Panc1 (cell line): ENCODE results near the gene NUP133. TPM values are rescaled to one million over a fixed set of nuclear protein-coding genes. Genes with fewer than 3 reads are reported as not detected.

ENCODE experiments used
- ATAC-seq: fragments of 200-7000 bp; cut with Tn5 transposase; 2 replicates; pipeline ENCODE4 v1.9.1; 2020; ENCODE audit warnings: mild to moderate bottlenecking, moderate library complexity
- BruUV-seq: library from RNA; stranded (reverse); fragments of 400-500 nt; replicated peaks from 2 replicates; lab custom pipeline; 2021; lab: Mats Ljungman, UMichigan
- CTCF ChIA-PET: fragments of 300-600 bp; sonication (Branson Sonifier 250); formaldehyde crosslinking; loops from one replicate; lab custom pipeline; 2022; ENCODE audit warnings: antibody characterized with exemption; lab: Charles Lee
- POLR2A ChIA-PET: fragments of 300-600 bp; sonication (Branson Sonifier 250); formaldehyde crosslinking; loops from one replicate; lab custom pipeline; 2022; ENCODE audit warnings: antibody characterized with exemption; lab: Charles Lee
- DNase-seq: peaks from one replicate; pipeline ENCODE4 v3.0.0-alpha.2; 2010; ENCODE audit warnings: low read depth, low spot score
- H3K27ac ChIP-seq: 2 replicates; pipeline ENCODE4 v1.5.1; 2011; ENCODE audit warnings: mild to moderate bottlenecking, low read length, inconsistent platforms
- H3K27me3 ChIP-seq: fragments of 200-500 bp; sonication (Bioruptor generic); 2 replicates; pipeline ENCODE4 v1.6.0; 2014; ENCODE audit warnings: low read length, inconsistent platforms; ENCODE audit not compliant: control insufficient read depth, insufficient read depth
- H3K36me3 ChIP-seq: fragments of 200-500 bp; sonication (Bioruptor generic); 2 replicates; pipeline ENCODE4 v1.5.1; 2014; ENCODE audit warnings: inconsistent platforms, mild to moderate bottlenecking, low read length, moderate library complexity; ENCODE audit not compliant: control insufficient read depth, insufficient read depth
- H3K4me1 ChIP-seq: 2 replicates; pipeline ENCODE4 v1.5.1; 2011; ENCODE audit warnings: inconsistent platforms, mild to moderate bottlenecking, low read length, moderate library complexity; ENCODE audit not compliant: control insufficient read depth, insufficient read depth
- H3K4me3 ChIP-seq, 2 experiments: 2 replicates each; pipeline ENCODE4 v1.5.1; 2011 to 2012; ENCODE audit warnings: low read depth in 2 of 2, low read length in 2 of 2, mild to moderate bottlenecking in 2 of 2, inconsistent platforms in 1 of 2, moderate library complexity in 1 of 2
- H3K9me3 ChIP-seq: fragments of 200-500 bp; sonication (Bioruptor generic); 2 replicates; pipeline ENCODE4 v1.5.1; 2014; ENCODE audit warnings: low read depth, mild to moderate bottlenecking, inconsistent platforms, low read length, moderate library complexity; ENCODE audit not compliant: control insufficient read depth, insufficient read depth
- CTCF ChIP-seq: fragments of 450-650 bp; IDR thresholded peaks from 2 replicates; pipeline ENCODE4 v1.5.1; 2017; ENCODE audit warnings: mild to moderate bottlenecking
- POLR2AphosphoS5 ChIP-seq: IDR thresholded peaks from 2 replicates; pipeline ENCODE4 v1.6.1; 2012; ENCODE audit warnings: mild to moderate bottlenecking, low read depth, low read length, moderate library complexity
- REST ChIP-seq, 2 experiments: IDR thresholded peaks; 2 replicates each; pipeline ENCODE4 v1.6.1; 2011 to 2012; ENCODE audit warnings: low read depth in 2 of 2, control low read depth in 1 of 2, low read length in 1 of 2, mild to moderate bottlenecking in 1 of 2, moderate library complexity in 1 of 2; ENCODE audit not compliant: insufficient read depth in 1 of 2
- SIN3A ChIP-seq: IDR thresholded peaks from 2 replicates; pipeline ENCODE4 v1.6.1; 2012; ENCODE audit warnings: low read depth, mild to moderate bottlenecking, low read length, moderate library complexity, borderline replicate concordance; ENCODE audit not compliant: insufficient read depth
- TCF7L2 ChIP-seq: IDR thresholded peaks from 2 replicates; pipeline ENCODE4 v1.6.1; 2011; ENCODE audit warnings: mild to moderate bottlenecking, low read depth, low read length, inconsistent platforms
- in situ Hi-C: cut with HindIII; loops from 2 replicates; pipeline ENCODE4 v1.10.0; 2016; ENCODE audit warnings: low sequenced_read_pairs, low pct_unique_long_range_greater_than_20kb
- intact Hi-C: fragments of 100-400 bp; cut with micrococcal nuclease; formaldehyde crosslinking; loops from one replicate; pipeline ENCODE4 v1.10.0; 2022; ENCODE audit not compliant: unreplicated experiment
- total RNA-seq: library from RNA; stranded (reverse); gene quantifications from one replicate; pipeline ENCODE4 v1.2.1, GENCODE V29; 2021; ENCODE audit not compliant: unreplicated experiment

Gene NUP133
- total RNA-seq, 1 experiment from 2014 or later = 39.5 TPM

GRCh38 chr1:229485318-229485717 lies 22.8 kb downstream of the NUP133 start:
- CTCF ChIA-PET = no interaction called here
- DNase-seq = no peak
- Histone ChIP-seq H3K27me3 (no peaks in the 10 kb centered on the region), H3K4me3 (no peak overlapping the region), H3K36me3 (peaks cover 21% of the 10 kb centered on the region), H3K27ac (no peak overlapping the region), H3K9me3 (no peaks in the 10 kb centered on the region), H3K4me1 (no peaks in the 10 kb centered on the region)
- intact Hi-C loops = loop anchor here (10.0 kb wide), 1 partner anchor 141 kb away; the partner anchor contains the start of gene CCSAP
- no TSS peak for BruUV-seq
- ATAC-seq = no peak
- TF ChIP-seq REST (IDR thresholded peaks at IDR 0.05; ENCODE audit: insufficient read depth in 1 of 2, low read depth in 2 of 2, low read length in 1 of 2) = no peak
- TF ChIP-seq TCF7L2 = no peak
- TF ChIP-seq SIN3A = no peak
- no peak for TF ChIP-seq CTCF
- TF ChIP-seq POLR2AphosphoS5 = no peak
- POLR2A ChIA-PET = interaction anchor here (0.7 kb wide), 1 partner anchor 184 kb away, joined by 3 read pairs; no protein-coding TSS in a partner anchor
- in situ Hi-C loops = no loop called here

GRCh38 chr1:229482511-229482910 lies 25.6 kb downstream of the NUP133 start:
- TF ChIP-seq REST (IDR thresholded peaks at IDR 0.05; ENCODE audit: insufficient read depth in 1 of 2, low read depth in 2 of 2, low read length in 1 of 2) (no peak), POLR2AphosphoS5 (no peak), TCF7L2 (no peak), SIN3A (no peak)
- BruUV-seq = no TSS peak
- DNase-seq (no peak), ATAC-seq (no peak; the same call in 1 of the 2 replicates)
- Histone ChIP-seq H3K4me3 (no peak overlapping the region), H3K27ac (no peak overlapping the region), H3K27me3 (no peaks in the 10 kb centered on the region), H3K9me3 (no peaks in the 10 kb centered on the region), H3K4me1 (no peaks in the 10 kb centered on the region), H3K36me3 (peaks cover 17% of the 10 kb centered on the region)
- intact Hi-C loops = loop anchor here (1.0 to 10.0 kb wide), 2 partner anchors 138 to 224 kb away; partner anchors contain the start of gene CCSAP
- in situ Hi-C loops = no loop called here
- CTCF ChIA-PET = interaction anchor here (0.6 to 1.2 kb wide), 4 partner anchors 224 to 745 kb away, joined by 3 to 8 read pairs (median 3); no protein-coding TSS in a partner anchor
- POLR2A ChIA-PET = no interaction called here
